ENCODE measurements around the gene LRG1.

The LRG1 gene

GRCh38 chr19:4496304-4496703 lies 43.5 kb downstream of the LRG1 start:
- no peak for DNase-seq

- no peak for DNase-seq
These were observed 44.4 kb downstream of the LRG1 start for GRCh38 chr19:4495471-4495870.

DNA sequence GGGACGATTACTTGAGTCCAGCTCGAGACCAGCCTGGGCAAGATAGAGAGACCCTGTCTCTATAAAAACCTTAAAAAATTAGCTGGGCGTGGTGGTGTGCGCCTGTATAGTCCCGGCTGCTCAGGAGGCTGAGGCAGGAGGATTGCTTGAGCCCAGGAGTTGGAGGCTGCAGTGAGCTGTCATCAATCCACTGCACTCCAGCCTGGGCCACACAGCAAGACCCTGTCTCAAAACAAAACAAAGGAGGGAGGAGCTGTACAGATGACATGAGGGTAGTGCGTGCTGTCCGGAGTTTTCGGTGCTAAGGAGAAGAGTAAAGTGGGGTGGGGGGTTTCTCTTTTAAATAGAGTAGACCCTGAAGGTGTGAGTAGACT lies 45.2 kb downstream of the LRG1 start:
- DNase-seq = no peak

GRCh38 chr19:4493929-4494690 lies 45.7 kb downstream of the LRG1 start:
- no peak for DNase-seq

- DNase-seq = peak in 1 of 51 donors; percentile 34
These were observed 46.5 kb downstream of the LRG1 start for GRCh38 chr19:4493104-4493928.

GRCh38 chr19:4492337-4493103 lies 47.3 kb downstream of the LRG1 start:
- DNase-seq = no peak

DNA sequence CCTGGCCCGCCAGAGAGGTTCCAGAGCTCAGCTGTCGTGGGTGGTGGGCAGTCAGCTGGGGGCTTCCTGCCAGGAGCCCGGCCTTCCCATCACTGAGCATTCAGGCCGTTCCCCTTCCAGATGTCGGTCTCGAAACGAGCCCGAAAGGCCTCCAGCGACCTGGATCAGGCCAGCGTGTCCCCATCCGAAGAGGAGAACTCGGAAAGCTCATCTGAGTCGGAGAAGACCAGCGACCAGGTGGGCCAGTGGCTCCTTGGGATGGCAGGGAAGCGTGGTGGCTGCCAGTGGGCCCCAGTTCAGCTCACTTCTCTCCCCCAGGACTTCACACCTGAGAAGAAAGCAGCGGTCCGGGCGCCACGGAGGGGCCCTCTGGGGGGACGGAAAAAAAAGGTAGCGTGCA lies 48.4 kb downstream of the LRG1 start:
- no peak for DNase-seq

GRCh38 chr19:4488496-4488895 lies 51.3 kb downstream of the LRG1 start:
- no peak for DNase-seq

DNA sequence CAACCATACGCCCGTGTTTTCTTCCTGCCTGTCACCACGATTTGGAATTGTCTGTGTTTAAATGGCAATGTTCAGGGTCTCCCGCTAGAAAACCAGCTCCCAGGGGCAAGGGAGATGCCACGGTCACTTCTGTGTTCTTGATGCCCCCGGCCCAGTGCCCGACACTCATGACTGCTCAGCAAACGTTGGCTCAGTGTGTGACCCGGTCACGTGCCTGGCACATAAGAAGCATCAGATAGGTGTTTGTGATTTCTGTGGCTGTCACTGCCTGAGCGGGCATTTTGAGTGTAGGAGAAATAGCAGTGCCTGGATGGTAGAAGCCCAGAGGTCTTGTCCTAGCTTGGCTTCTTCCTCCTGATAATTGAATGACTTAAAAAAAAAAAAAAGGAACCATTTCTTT lies 52.3 kb downstream of the LRG1 start:
- no peak for DNase-seq

All from hypothalamus (tissue), 51 donors.